Smooth muscle cell (in vitro differentiated cells): Measurements from ENCODE around the gene CCDC88C. TPM values are rescaled to one million over a fixed set of nuclear protein-coding genes. Genes with fewer than 3 reads are reported as not detected.
A peak's percentile ranks its signal among the peaks of the same experiment; 100 is the strongest.
"Not testable (repeated sequence)": the region's sequence is repeated elsewhere in the genome, so short reads cannot be mapped to it uniquely, and the experiment has no call there.

Experiments used
- DNase-seq: peaks from one replicate; lab custom pipeline; 2025; ENCODE audit not compliant: unreplicated experiment; lab: John Stamatoyannopoulos, UW
- H2AFZ ChIP-seq: fragments of 200-600 bp; sonication (generic); 2 replicates; pipeline ENCODE4 v1.6.0; 2016; ENCODE audit warnings: antibody characterized with exemption, low read depth, mild to moderate bottlenecking
- H3F3A ChIP-seq: fragments of 200-600 bp; sonication (generic); 2 replicates; pipeline ENCODE4 v1.6.0; 2017; ENCODE audit warnings: antibody characterized with exemption, low read depth
- H3K27ac ChIP-seq: fragments of 200-600 bp; sonication (generic); 2 replicates; pipeline ENCODE4 v1.5.1; 2016; ENCODE audit warnings: low read depth, mild to moderate bottlenecking
- H3K27me3 ChIP-seq: fragments of 200-600 bp; sonication (generic); 2 replicates; pipeline ENCODE4 v1.6.1; 2016; ENCODE audit warnings: low read depth, mild to moderate bottlenecking
- H3K36me3 ChIP-seq: fragments of 200-600 bp; sonication (generic); 2 replicates; pipeline ENCODE4 v1.5.1; 2016; ENCODE audit warnings: low read depth
- H3K4me1 ChIP-seq: fragments of 200-600 bp; sonication (generic); 2 replicates; pipeline ENCODE4 v1.5.1; 2016; ENCODE audit warnings: low read depth
- H3K4me2 ChIP-seq: fragments of 200-600 bp; sonication (generic); 2 replicates; pipeline ENCODE4 v1.6.0; 2016; ENCODE audit warnings: mild to moderate bottlenecking
- H3K4me3 ChIP-seq: fragments of 200-600 bp; sonication (generic); 2 replicates; pipeline ENCODE4 v1.5.1; 2016; ENCODE audit warnings: mild to moderate bottlenecking
- H3K79me2 ChIP-seq: fragments of 200-600 bp; sonication (generic); 2 replicates; pipeline ENCODE4 v1.6.0; 2016; ENCODE audit warnings: low read depth, mild to moderate bottlenecking
- H3K9ac ChIP-seq: fragments of 200-600 bp; sonication (generic); 2 replicates; pipeline ENCODE4 v1.6.0; 2016; ENCODE audit warnings: low read depth
- H3K9me3 ChIP-seq: fragments of 200-600 bp; sonication (generic); replicated peaks from 2 replicates; pipeline ENCODE4 v1.5.1; 2016; ENCODE audit warnings: low read depth
- H4K20me1 ChIP-seq: fragments of 200-600 bp; sonication (generic); 2 replicates; pipeline ENCODE4 v1.6.0; 2016; ENCODE audit warnings: low read depth
- WGBS: methylation state at CpG from one replicate; pipeline ENCODE4 v1.1.7; 2016; ENCODE audit warnings: low lambda C conversion rate; 5-methylcytosine and 5-hydroxymethylcytosine counted together
- polyA plus RNA-seq: library from polyadenylated mRNA; unstranded; fragments of >200 nt; fragmentation: Nextera tagmentation; extraction: Ambion mirVana; gene quantifications from 2 replicates; pipeline ENCODE4 v1.2.1, GENCODE V29; 2016
- total RNA-seq: library from RNA; depleted of rRNA; stranded (reverse); fragments of >200 nt; gene quantifications from 2 replicates; pipeline ENCODE4 v1.2.3, GENCODE V29; 2014
- TF ChIP-seq, protein P1 (sequence below): fragments of 200-600 bp; sonication (generic); IDR thresholded peaks from 2 replicates; pipeline ENCODE4 v1.5.1; 2017; ENCODE audit warnings: borderline replicate concordance, mild to moderate bottlenecking, antibody characterized with exemption; ENCODE audit not compliant: insufficient read depth, poor library complexity, severe bottlenecking

Gene CCDC88C
- total and polyA plus RNA-seq, 2 experiments from 2014 or later: 1.1 TPM; not detected in 1

DNA sequence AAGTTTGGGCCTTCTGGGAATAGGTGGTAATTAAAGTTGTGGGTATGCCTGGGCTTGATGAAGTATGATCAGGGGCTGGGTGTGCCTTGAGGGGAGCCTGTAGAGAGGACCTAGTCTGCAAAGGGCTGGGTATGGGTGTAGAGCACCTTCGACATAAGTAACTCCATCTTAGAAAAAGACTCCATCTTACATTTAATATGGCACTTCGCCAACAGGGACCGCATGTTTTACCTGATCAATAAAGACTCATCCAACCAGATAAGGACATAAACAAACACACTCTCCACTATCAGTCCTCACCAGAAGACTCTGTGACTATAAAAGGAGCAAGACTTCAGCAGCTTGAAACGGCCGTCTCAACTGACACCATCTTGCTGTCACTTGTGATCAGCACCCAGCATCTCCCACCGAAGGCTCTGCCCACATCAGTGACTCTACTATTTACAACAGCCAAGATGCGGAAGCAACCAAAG lies 149.6 kb downstream of the CCDC88C start:
- H3K27me3 ChIP-seq: peaks cover 24% of the 10 kb centered on the region
- H2AFZ ChIP-seq: no peak overlapping the region
- WGBS: 91% methylated on average over 7 of the region's 7 CpGs
- H3K9me3 ChIP-seq: no peaks in the 10 kb centered on the region
- H4K20me1 ChIP-seq: no peaks in the 10 kb centered on the region
- H3K27ac ChIP-seq: no peak overlapping the region
- no peak overlapping the region for H3K4me3 ChIP-seq
- no peak for DNase-seq
- no peaks in the 10 kb centered on the region for H3F3A ChIP-seq
- H3K4me2 ChIP-seq: no peak overlapping the region
- H3K36me3 ChIP-seq: no peaks in the 10 kb centered on the region
- H3K9ac ChIP-seq: no peak overlapping the region
- H3K4me1 ChIP-seq: peaks cover 3% of the 10 kb centered on the region
- TF ChIP-seq, protein P1, sequence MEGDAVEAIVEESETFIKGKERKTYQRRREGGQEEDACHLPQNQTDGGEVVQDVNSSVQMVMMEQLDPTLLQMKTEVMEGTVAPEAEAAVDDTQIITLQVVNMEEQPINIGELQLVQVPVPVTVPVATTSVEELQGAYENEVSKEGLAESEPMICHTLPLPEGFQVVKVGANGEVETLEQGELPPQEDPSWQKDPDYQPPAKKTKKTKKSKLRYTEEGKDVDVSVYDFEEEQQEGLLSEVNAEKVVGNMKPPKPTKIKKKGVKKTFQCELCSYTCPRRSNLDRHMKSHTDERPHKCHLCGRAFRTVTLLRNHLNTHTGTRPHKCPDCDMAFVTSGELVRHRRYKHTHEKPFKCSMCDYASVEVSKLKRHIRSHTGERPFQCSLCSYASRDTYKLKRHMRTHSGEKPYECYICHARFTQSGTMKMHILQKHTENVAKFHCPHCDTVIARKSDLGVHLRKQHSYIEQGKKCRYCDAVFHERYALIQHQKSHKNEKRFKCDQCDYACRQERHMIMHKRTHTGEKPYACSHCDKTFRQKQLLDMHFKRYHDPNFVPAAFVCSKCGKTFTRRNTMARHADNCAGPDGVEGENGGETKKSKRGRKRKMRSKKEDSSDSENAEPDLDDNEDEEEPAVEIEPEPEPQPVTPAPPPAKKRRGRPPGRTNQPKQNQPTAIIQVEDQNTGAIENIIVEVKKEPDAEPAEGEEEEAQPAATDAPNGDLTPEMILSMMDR: no peak
- H3K79me2 ChIP-seq: no peaks in the 10 kb centered on the region

- DNase-seq, H3K27ac ChIP-seq, H3K4me3 ChIP-seq, H2AFZ ChIP-seq, H3K79me2 ChIP-seq, H3F3A ChIP-seq, H3K36me3 ChIP-seq, H4K20me1 ChIP-seq, H3K4me2 ChIP-seq, H3K9me3 ChIP-seq, H3K9ac ChIP-seq, H3K4me1 ChIP-seq: not testable (repeated sequence)
- WGBS: 95% methylated on average over 15 of the region's 15 CpGs
- peaks cover 25% of the 10 kb centered on the region for H3K27me3 ChIP-seq
Observed at GRCh38 chr14:91266276-91266675, 151.3 kb downstream of the CCDC88C start.

- WGBS: 94% methylated on average over 7 of the region's 7 CpGs
- no peaks in the 10 kb centered on the region for H3K9me3 ChIP-seq
- no peak overlapping the region for H3K27ac ChIP-seq
- H3K36me3 ChIP-seq: no peaks in the 10 kb centered on the region
- no peak for DNase-seq
- H3K4me1 ChIP-seq: peaks cover 3% of the 10 kb centered on the region
- H2AFZ ChIP-seq: no peak overlapping the region
- peaks cover 25% of the 10 kb centered on the region for H3K27me3 ChIP-seq
- H3K9ac ChIP-seq: no peak overlapping the region
- no peaks in the 10 kb centered on the region for H4K20me1 ChIP-seq
- H3K4me3 ChIP-seq: no peak overlapping the region
- TF ChIP-seq, protein P1: no peak
- no peaks in the 10 kb centered on the region for H3F3A ChIP-seq
- no peaks in the 10 kb centered on the region for H3K79me2 ChIP-seq
- H3K4me2 ChIP-seq: no peak overlapping the region
Observed at GRCh38 chr14:91265404-91265803, 152.2 kb downstream of the CCDC88C start.

- no peaks in the 10 kb centered on the region for H3F3A ChIP-seq
- no peaks in the 10 kb centered on the region for H3K36me3 ChIP-seq
- peak overlapping the region; percentile 87 for H3K4me2 ChIP-seq
- H2AFZ ChIP-seq: peak overlapping the region; percentile 62
- no peak overlapping the region for H3K27ac ChIP-seq
- peak overlapping the region; percentile 45 for H3K4me3 ChIP-seq
- WGBS: 15% methylated on average over 57 of the region's 69 CpGs
- peaks cover 3% of the 10 kb centered on the region for H3K4me1 ChIP-seq
- DNase-seq: no peak
- no peak overlapping the region for H3K9ac ChIP-seq
- H4K20me1 ChIP-seq: no peaks in the 10 kb centered on the region
- TF ChIP-seq, protein P1: no peak
- H3K27me3 ChIP-seq: peaks cover 25% of the 10 kb centered on the region
- H3K79me2 ChIP-seq: no peaks in the 10 kb centered on the region
- no peaks in the 10 kb centered on the region for H3K9me3 ChIP-seq
Observed at GRCh38 chr14:91264151-91265150, 153.2 kb downstream of the CCDC88C start.
